ENCODE results near the gene MRPL2.
A peak's percentile ranks its signal among the peaks of the same experiment; 100 is the strongest.

MRPL2 gene

GRCh38 chr6:43020847-43021246, 38.4 kb downstream of the MRPL2 start:
- TF ChIP-seq CTCF (IDR thresholded peaks at IDR 0.05; ENCODE audit: low read depth, low read length): no peak
- peak overlapping the region in 1 of 2 donors; percentile 96 for H3K4me3 ChIP-seq (replicated peaks in 1 of 2; ENCODE audit: low read depth in 2 of 2, low read length in 2 of 2)
- DNase-seq (ENCODE audit: low read depth in 2 of 2): peak in 1 of 2 donors; percentile 24

- no peak for TF ChIP-seq CTCF (IDR thresholded peaks at IDR 0.05; ENCODE audit: low read depth, low read length)
- no peak for DNase-seq (ENCODE audit: low read depth in 2 of 2)
- no peak overlapping the region for H3K4me3 ChIP-seq (replicated peaks in 1 of 2; ENCODE audit: low read depth in 2 of 2, low read length in 2 of 2)
Observed at GRCh38 chr6:43020052-43020705, 39.1 kb downstream of the MRPL2 start.

- DNase-seq (ENCODE audit: low read depth in 2 of 2): no peak
- no peak for TF ChIP-seq CTCF (IDR thresholded peaks at IDR 0.05; ENCODE audit: low read depth, low read length)
- H3K4me3 ChIP-seq (replicated peaks in 1 of 2; ENCODE audit: low read depth in 2 of 2, low read length in 2 of 2): no peak overlapping the region
Observed at GRCh38 chr6:43019152-43019551, 40.1 kb downstream of the MRPL2 start.

- TF ChIP-seq CTCF (IDR thresholded peaks at IDR 0.05; ENCODE audit: low read depth, low read length): no peak
- no peak for DNase-seq (ENCODE audit: low read depth in 2 of 2)
- no peak overlapping the region for H3K4me3 ChIP-seq (replicated peaks in 1 of 2; ENCODE audit: low read depth in 2 of 2, low read length in 2 of 2)
Observed at GRCh38 chr6:43016943-43017334, 42.3 kb downstream of the MRPL2 start.

- no peak for TF ChIP-seq CTCF (IDR thresholded peaks at IDR 0.05; ENCODE audit: low read depth, low read length)
- H3K4me3 ChIP-seq (replicated peaks in 1 of 2; ENCODE audit: low read depth in 2 of 2, low read length in 2 of 2): no peak overlapping the region
- DNase-seq (ENCODE audit: low read depth in 2 of 2): no peak
Observed at GRCh38 chr6:43016176-43016942, 42.9 kb downstream of the MRPL2 start.

- TF ChIP-seq CTCF (IDR thresholded peaks at IDR 0.05; ENCODE audit: low read depth, low read length): no peak
- peak; percentile 49 to 51 for DNase-seq (ENCODE audit: low read depth in 2 of 2)
- H3K4me3 ChIP-seq (replicated peaks in 1 of 2; ENCODE audit: low read depth in 2 of 2, low read length in 2 of 2): peak overlapping the region; percentile 92 to 96
Observed at GRCh38 chr6:43014434-43014909, 44.8 kb downstream of the MRPL2 start.
